Thoracic aorta (tissue), 2 donors: Measurements from ENCODE around the gene BMERB1. TPM values are rescaled to one million over a fixed set of nuclear protein-coding genes. Genes with fewer than 3 reads are reported as not detected.
"Not testable (repeated sequence)": the region's sequence is repeated elsewhere in the genome, so short reads cannot be mapped to it uniquely, and the experiment has no call there.

Experiments used
- ATAC-seq: fragments of 150-250 bp; one replicate; pipeline ENCODE4 v1.8.0; 2017; ENCODE audit warnings: low read depth; ENCODE audit not compliant: insufficient number of reproducible peaks, low FRiP score
- DNase-seq: peaks from one replicate; pipeline ENCODE4 v3.0.0-alpha.2; 2020; ENCODE audit warnings: low spot score
- H3K27ac ChIP-seq, 2 donors: fragments of 200-600 bp; sonication (generic); 1 replicate in 1 of 2; 2 replicates in 1 of 2; pipeline ENCODE4 v1.5.1; 2016; ENCODE audit warnings: mild to moderate bottlenecking in 2 of 2, moderate library complexity in 2 of 2
- H3K27me3 ChIP-seq: fragments of 200-600 bp; sonication (generic); replicated peaks from 2 replicates; pipeline ENCODE4 v1.6.0; 2016; ENCODE audit warnings: mild to moderate bottlenecking; ENCODE audit not compliant: insufficient read depth
- H3K36me3 ChIP-seq: fragments of 200-600 bp; sonication (generic); one replicate; pipeline ENCODE4 v1.5.1; 2016
- H3K4me1 ChIP-seq, 2 donors: fragments of 200-600 bp; sonication (generic); 1 replicate in 1 of 2; 2 replicates in 1 of 2; pipeline versions ENCODE4 v1.5.1 to v1.6.0; 2016; ENCODE audit warnings: low read depth in 2 of 2, mild to moderate bottlenecking in 1 of 2; ENCODE audit not compliant: control insufficient read depth in 1 of 2
- H3K4me3 ChIP-seq: fragments of 200-600 bp; sonication (generic); 2 replicates; pipeline ENCODE4 v1.5.1; 2016; ENCODE audit warnings: mild to moderate bottlenecking
- H3K9me3 ChIP-seq: fragments of 200-600 bp; sonication (generic); 2 replicates; pipeline ENCODE4 v1.5.1; 2016
- CTCF ChIP-seq: fragments of 200-600 bp; sonication (generic); IDR thresholded peaks from one replicate; pipeline ENCODE4 v1.5.1; 2019; ENCODE audit warnings: antibody characterized with exemption
- total RNA-seq, 2 donors: library from RNA; depleted of rRNA; stranded (reverse); fragments of >200 nt; gene quantifications; one replicate each; pipeline versions ENCODE4 v1.1.0 to v1.2.3, GENCODE V29; 2016

Gene BMERB1
- total RNA-seq, 2 donors from 2014 or later: 75.1 to 95.2 TPM

- DNase-seq (no peak), ATAC-seq (no peak)
- Histone ChIP-seq H3K27me3 (no peaks in the 10 kb centered on the region), H3K4me3 (no peak overlapping the region), H3K9me3 (no peaks in the 10 kb centered on the region), H3K27ac (no peak overlapping the region), H3K4me1 (no peaks in the 10 kb centered on the region), H3K36me3 (peaks cover 7% of the 10 kb centered on the region)
- TF ChIP-seq CTCF: no peak
Measured at GRCh38 chr16:15566095-15566494, 131.7 kb downstream of the BMERB1 start.

DNA sequence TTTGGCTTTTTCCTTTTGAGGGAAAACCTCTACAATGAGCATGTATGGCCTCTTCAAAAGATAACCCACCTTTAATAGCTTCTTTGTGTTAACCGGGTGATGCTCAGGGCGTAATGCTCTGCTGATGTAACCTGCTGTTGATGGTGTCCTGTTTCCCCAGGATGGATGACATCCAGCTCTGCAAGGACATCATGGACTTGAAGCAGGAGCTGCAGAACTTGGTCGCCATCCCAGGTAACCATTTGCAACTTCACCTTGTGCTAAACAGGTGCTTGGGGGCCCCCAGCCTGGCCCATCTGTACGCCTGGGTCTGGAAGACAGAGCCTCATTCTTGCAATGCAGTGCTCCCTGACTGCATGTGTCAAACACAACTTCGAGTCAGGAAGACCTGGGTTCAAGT is 133.4 kb downstream of the BMERB1 start:
- Histone ChIP-seq H3K27me3 (no peaks in the 10 kb centered on the region), H3K36me3 (peaks cover 7% of the 10 kb centered on the region), H3K9me3 (no peaks in the 10 kb centered on the region), H3K4me3 (no peak overlapping the region), H3K27ac (no peak overlapping the region), H3K4me1 (peaks cover 0 to 3% of the 10 kb centered on the region in 2 donors)
- DNase-seq: no peak
- ATAC-seq: no peak
- TF ChIP-seq CTCF: no peak

GRCh38 chr16:15570666-15571065 is 136.3 kb downstream of the BMERB1 start:
- H3K4me3 ChIP-seq, DNase-seq, H3K36me3 ChIP-seq, H3K27ac ChIP-seq, H3K9me3 ChIP-seq, H3K4me1 ChIP-seq, H3K27me3 ChIP-seq, ATAC-seq: not testable (repeated sequence)

DNA sequence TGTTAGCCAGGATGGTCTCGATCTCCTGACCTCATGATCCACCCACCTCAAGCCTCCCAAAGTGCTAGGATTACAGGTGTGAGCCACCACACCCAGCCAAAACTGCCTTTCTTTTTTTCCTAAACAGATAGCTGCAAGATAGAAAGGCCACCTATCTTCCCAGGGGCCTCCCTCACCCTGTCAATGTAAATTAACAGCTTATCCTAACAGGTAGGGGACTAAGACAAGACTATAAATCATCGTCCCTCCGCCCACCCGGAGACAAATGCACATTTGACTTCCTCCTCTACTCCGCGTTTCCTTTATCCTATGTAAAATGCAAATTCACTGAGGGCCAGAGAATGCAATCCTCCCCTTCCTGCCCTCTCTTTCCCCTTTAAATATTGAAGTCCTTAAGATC is 137.2 kb downstream of the BMERB1 start:
- no peak for TF ChIP-seq CTCF
- Histone ChIP-seq H3K36me3 (peaks cover 7% of the 10 kb centered on the region), H3K4me3 (no peak overlapping the region), H3K9me3 (no peaks in the 10 kb centered on the region), H3K4me1 (peaks cover 0 to 3% of the 10 kb centered on the region in 2 donors), H3K27me3 (no peaks in the 10 kb centered on the region), H3K27ac (no peak overlapping the region)
- ATAC-seq: no peak
- DNase-seq: no peak

- Histone ChIP-seq H3K4me3 (no peak overlapping the region), H3K27ac (no peak overlapping the region), H3K36me3 (peaks cover 7% of the 10 kb centered on the region), H3K9me3 (no peaks in the 10 kb centered on the region), H3K27me3 (no peaks in the 10 kb centered on the region), H3K4me1 (peaks cover 0 to 3% of the 10 kb centered on the region in 2 donors)
- no peak for ATAC-seq
- no peak for DNase-seq
- TF ChIP-seq CTCF: no peak
Measured at GRCh38 chr16:15572329-15573001, 138.1 kb downstream of the BMERB1 start.
